Astrocyte of the cerebellum (primary cell): ENCODE data around the gene DCUN1D4.

Experiments
- DNase-seq: peaks from one replicate; pipeline ENCODE4 v3.0.0-alpha.2; 2011; ENCODE audit warnings: low read depth
- H3K4me3 ChIP-seq: 2 replicates; pipeline ENCODE4 v1.5.1; 2011; ENCODE audit warnings: mild to moderate bottlenecking, low read depth, low read length, moderate library complexity
- in situ Hi-C: cut with HindIII; loops from 2 replicates; pipeline ENCODE4 v1.10.0; 2017; ENCODE audit warnings: low sequenced_read_pairs
- TF ChIP-seq, protein P1 (sequence below): IDR thresholded peaks from 2 replicates; pipeline ENCODE4 v1.5.1; 2012; ENCODE audit warnings: low read length, low read depth, moderate library complexity, mild to moderate bottlenecking; ENCODE audit errors: missing control alignments

Gene DCUN1D4

DNA sequence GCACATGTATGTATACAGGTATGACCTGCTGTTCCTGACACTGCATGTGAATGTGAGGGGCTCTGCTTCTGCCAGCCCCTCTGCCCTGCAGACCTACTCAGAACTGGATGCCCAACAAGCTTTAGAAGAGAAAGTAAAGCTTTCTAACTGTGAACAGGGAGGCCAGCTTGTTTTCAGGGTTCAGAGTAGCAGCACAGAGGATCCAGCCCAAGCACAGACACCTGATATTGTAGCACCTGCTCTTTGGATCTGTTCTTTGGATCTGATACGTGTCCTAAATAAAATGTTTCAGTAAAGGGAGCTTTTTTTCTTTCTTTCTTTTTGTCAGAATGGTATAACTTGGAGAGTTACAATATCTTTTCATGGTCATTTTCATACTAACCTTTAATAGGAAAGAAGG lies 19.2 kb downstream of the DCUN1D4 start:
- in situ Hi-C loops, result no loop called here
- no peak overlapping the region for H3K4me3 ChIP-seq
- no peak for DNase-seq
- TF ChIP-seq, protein P1, sequence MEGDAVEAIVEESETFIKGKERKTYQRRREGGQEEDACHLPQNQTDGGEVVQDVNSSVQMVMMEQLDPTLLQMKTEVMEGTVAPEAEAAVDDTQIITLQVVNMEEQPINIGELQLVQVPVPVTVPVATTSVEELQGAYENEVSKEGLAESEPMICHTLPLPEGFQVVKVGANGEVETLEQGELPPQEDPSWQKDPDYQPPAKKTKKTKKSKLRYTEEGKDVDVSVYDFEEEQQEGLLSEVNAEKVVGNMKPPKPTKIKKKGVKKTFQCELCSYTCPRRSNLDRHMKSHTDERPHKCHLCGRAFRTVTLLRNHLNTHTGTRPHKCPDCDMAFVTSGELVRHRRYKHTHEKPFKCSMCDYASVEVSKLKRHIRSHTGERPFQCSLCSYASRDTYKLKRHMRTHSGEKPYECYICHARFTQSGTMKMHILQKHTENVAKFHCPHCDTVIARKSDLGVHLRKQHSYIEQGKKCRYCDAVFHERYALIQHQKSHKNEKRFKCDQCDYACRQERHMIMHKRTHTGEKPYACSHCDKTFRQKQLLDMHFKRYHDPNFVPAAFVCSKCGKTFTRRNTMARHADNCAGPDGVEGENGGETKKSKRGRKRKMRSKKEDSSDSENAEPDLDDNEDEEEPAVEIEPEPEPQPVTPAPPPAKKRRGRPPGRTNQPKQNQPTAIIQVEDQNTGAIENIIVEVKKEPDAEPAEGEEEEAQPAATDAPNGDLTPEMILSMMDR, result no peak

DNA sequence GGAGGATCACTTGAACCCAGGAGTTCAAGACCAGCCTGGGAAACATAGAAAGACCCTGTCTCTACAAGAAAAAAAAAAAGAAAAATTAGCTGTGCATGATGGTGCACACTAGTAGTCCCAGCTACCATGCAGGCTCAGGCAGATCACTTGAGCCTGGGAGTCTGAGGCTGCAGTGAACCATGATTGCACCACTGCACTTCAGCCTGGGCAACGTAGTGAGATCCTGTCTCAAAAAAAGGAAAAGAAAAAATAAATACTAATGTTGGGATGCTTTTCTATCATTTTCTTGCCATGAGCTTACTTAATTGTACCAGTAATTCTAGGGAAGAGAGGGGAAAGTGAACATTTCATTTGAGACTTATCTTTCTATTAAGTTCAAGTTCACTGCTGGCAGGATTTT lies 19.8 kb downstream of the DCUN1D4 start:
- TF ChIP-seq, protein P1, result no peak
- in situ Hi-C loops, result no loop called here
- no peak overlapping the region for H3K4me3 ChIP-seq
- DNase-seq, result no peak

GRCh38 chr4:51865717-51866116 lies 22.8 kb downstream of the DCUN1D4 start:
- DNase-seq, result no peak
- no peak overlapping the region for H3K4me3 ChIP-seq
- TF ChIP-seq, protein P1, result no peak
- in situ Hi-C loops, result no loop called here

DNA sequence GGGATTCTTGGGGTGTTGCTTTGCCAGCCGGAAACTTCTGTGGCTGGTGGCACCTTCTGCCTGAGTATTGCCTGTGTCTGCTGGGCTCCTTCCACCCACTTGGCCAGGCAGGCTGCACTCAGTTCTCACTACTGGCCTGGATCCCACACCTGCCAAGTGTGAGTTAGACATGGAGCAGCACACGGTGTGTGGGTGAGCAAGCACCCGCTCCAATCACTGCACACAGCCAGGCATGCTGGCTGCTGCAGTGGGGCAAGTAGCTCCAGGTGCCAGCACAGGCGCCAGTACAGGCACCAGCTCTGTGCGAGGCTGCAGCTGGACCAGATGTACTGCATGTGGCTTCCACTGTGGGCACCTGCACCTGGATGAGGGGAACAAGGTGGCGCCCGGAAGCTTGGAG lies 23.9 kb downstream of the DCUN1D4 start:
- in situ Hi-C loops, result no loop called here
- no peak overlapping the region for H3K4me3 ChIP-seq
- TF ChIP-seq, protein P1, result no peak
- DNase-seq, result no peak

GRCh38 chr4:51867689-51868448 lies 24.9 kb downstream of the DCUN1D4 start:
- in situ Hi-C loops, result no loop called here
- TF ChIP-seq, protein P1, result no peak
- no peak for DNase-seq
- no peak overlapping the region for H3K4me3 ChIP-seq

- H3K4me3 ChIP-seq, result no peak overlapping the region
- TF ChIP-seq, protein P1, result no peak
- in situ Hi-C loops, result no loop called here
- no peak for DNase-seq
Observed at GRCh38 chr4:51868449-51868847, 25.5 kb downstream of the DCUN1D4 start.
